Measurements from ENCODE around the gene CYP27A1. TPM values are rescaled to one million over a fixed set of nuclear protein-coding genes. Genes with fewer than 3 reads are reported as not detected.

The CYP27A1 gene
- total and polyA plus RNA-seq, 2 of the 8 experiments (the other 6 are each of a cell fraction or from before 2014, with no cell fraction given) = 5.4 to 14.7 TPM

- CTCF ChIA-PET (ENCODE audit: partially characterized antibody) = interaction anchor here (0.6 to 1.7 kb wide), 3 partner anchors 11 to 24 kb away, joined by 3 to 5 read pairs (median 3); partner anchors contain the start of gene CYP27A1
- Histone ChIP-seq H3K9ac (replicated peaks in 1 of 4; ENCODE audit: extremely low read depth in 1 of 4, low read depth in 3 of 4, low read length in 3 of 4) (no peak overlapping the region), H3K56ac (replicated peaks; ENCODE audit: insufficient read length, low read depth, low read length) (no peak overlapping the region), H2AFZ (ENCODE audit: low read length) (no peak overlapping the region), H2BK20ac (ENCODE audit: low read length) (no peak overlapping the region), H3K36me3 (ENCODE audit: control insufficient read depth in 2 of 4, insufficient read depth in 4 of 4, low read length in 3 of 4) (no peaks in the 10 kb centered on the region), H3K18ac (ENCODE audit: extremely low read depth, low read length) (no peak overlapping the region), H3K27ac (ENCODE audit: low read depth, low read length) (no peak overlapping the region), H3K23ac (ENCODE audit: insufficient read length) (no peak overlapping the region), H4K91ac (replicated peaks; ENCODE audit: insufficient read length, low read length) (no peak overlapping the region), H3K9me3 (ENCODE audit: insufficient read depth in 2 of 2, low read depth in 1 of 2, low read length in 1 of 2) (peaks cover 0 to 8% of the 10 kb centered on the region in 2 experiments; a peak in 2 of 4 replicates), H4K20me1 (replicated peaks in 1 of 2; ENCODE audit: control insufficient read depth in 1 of 2, insufficient read depth in 2 of 2, low read length in 2 of 2) (no peaks in the 10 kb centered on the region), H3K4me2 (ENCODE audit: insufficient read depth in 1 of 2, low read depth in 2 of 2, low read length in 2 of 2) (peak overlapping the region in 1 of 2 experiments; percentile 3; a peak in 1 of 4 replicates), H3K14ac (ENCODE audit: insufficient read length) (no peak overlapping the region), H3K79me2 (ENCODE audit: control insufficient read depth in 1 of 2, insufficient read depth in 2 of 2, low read length in 2 of 2) (no peaks in the 10 kb centered on the region), H3K79me1 (ENCODE audit: low read depth, low read length) (no peaks in the 10 kb centered on the region), H2AK5ac (ENCODE audit: low read depth, low read length) (no peak overlapping the region), H3K23me2 (ENCODE audit: low read depth, low read length) (no peaks in the 10 kb centered on the region), H4K5ac (ENCODE audit: insufficient read length, low read depth, low read length) (no peak overlapping the region), H3K4me1 (replicated peaks in 1 of 4; ENCODE audit: control insufficient read depth in 3 of 4, insufficient read depth in 4 of 4, low read length in 3 of 4) (peaks cover 0 to 5% (median 4%) of the 10 kb centered on the region in 4 experiments; a peak in 3 of 7 replicates), H2BK12ac (ENCODE audit: low read depth, low read length) (no peak overlapping the region), H2BK5ac (ENCODE audit: low read depth, low read length) (no peak overlapping the region), H3K27me3 (replicated peaks in 1 of 4; ENCODE audit: control insufficient read depth in 3 of 4, extremely low read depth in 1 of 4, insufficient read depth in 3 of 4, low read length in 3 of 4) (no peaks in the 10 kb centered on the region), H3K4ac (replicated peaks; ENCODE audit: insufficient read length, low read depth, low read length) (peak overlapping the region; percentile 66), H2BK15ac (ENCODE audit: low read length) (no peak overlapping the region), H2BK120ac (replicated peaks; ENCODE audit: low read depth, low read length) (no peak overlapping the region), H4K8ac (ENCODE audit: extremely low read depth, insufficient read depth, low read length) (no peak overlapping the region), H3K4me3 (ENCODE audit: extremely low read depth in 1 of 4, insufficient read depth in 2 of 4, low read depth in 3 of 4, low read length in 4 of 4) (no peak overlapping the region; a peak in 1 of 8 replicates)
- TF ChIP-seq CEBPB (IDR thresholded peaks at IDR 0.05; ENCODE audit: low read depth, low read length) = peak; percentile 91
- no peak for TF ChIP-seq ZNF274 (IDR thresholded peaks at IDR 0.05; ENCODE audit: borderline replicate concordance, extremely low read depth, low read length)
- WGBS, 2 experiments (ENCODE audit: extremely low coverage in 1 of 2, insufficient coverage in 1 of 2, insufficient read length in 1 of 2, insufficient replicate concordance in 2 of 2, low coverage in 1 of 2, low lambda C conversion rate in 2 of 2, missing lambda C conversion rate in 1 of 2) = 86% methylated on average over 10 of the region's 10 CpGs; no CpG with 5 or more reads in 1 of the 2 experiments
- POLR2A ChIA-PET (ENCODE audit: partially characterized antibody) = no interaction called here
- FAIRE-seq (peak; percentile 13), DNase-seq (ENCODE audit: low read depth in 1 of 2, low spot score in 2 of 2) (no peak)
Measured at GRCh38 chr2:218806346-218806978, 24.5 kb downstream of the CYP27A1 start.
